Right cardiac atrium (tissue), 5 donors: ENCODE data around the gene WASHC3. TPM values are rescaled to one million over a fixed set of nuclear protein-coding genes. Genes with fewer than 3 reads are reported as not detected.
"Not testable (repeated sequence)": the region's sequence is repeated elsewhere in the genome, so short reads cannot be mapped to it uniquely, and the experiment has no call there.

Experiments
- ATAC-seq, 2 donors: fragments of 200-7000 bp; cut with Tn5 transposase; one replicate each; pipeline versions ENCODE4 v1.8.0 to v1.9.1; 2020; ENCODE audit warnings: moderate library complexity in 2 of 2, mild to moderate bottlenecking in 1 of 2
- DNase-seq, 3 donors: peaks; one replicate each; pipeline ENCODE4 v3.0.0-alpha.2; 2020
- H3K27ac ChIP-seq: one replicate; pipeline ENCODE4 v1.5.1; 2013; ENCODE audit warnings: mild to moderate bottlenecking, low read length, control low read depth, moderate library complexity
- H3K27me3 ChIP-seq: one replicate; pipeline ENCODE4 v1.6.1; 2013; ENCODE audit not compliant: control insufficient read depth, insufficient read depth
- H3K4me1 ChIP-seq: one replicate; pipeline ENCODE4 v1.6.1; 2013; ENCODE audit warnings: low read length; ENCODE audit not compliant: control insufficient read depth, insufficient read depth
- H3K4me3 ChIP-seq: one replicate; pipeline ENCODE4 v1.5.1; 2013; ENCODE audit warnings: low read length, control low read depth
- H3K9me3 ChIP-seq: one replicate; pipeline ENCODE4 v1.6.1; 2013; ENCODE audit warnings: low read length; ENCODE audit not compliant: control insufficient read depth
- WGBS: extraction: QIAGEN DNeasy Blood & Tissue Kit; methylation state at CpG from one replicate; pipeline ENCODE4 v1.1.7; 2013; 5-methylcytosine and 5-hydroxymethylcytosine counted together
- intact Hi-C, 4 donors: fragments of 100-400 bp; cut with DNase I; formaldehyde crosslinking; loops; one replicate each; pipeline versions ENCODE4 v1.11.0 to v1.14.0; 2022 to 2023
- polyA plus RNA-seq: library from polyadenylated mRNA; stranded (reverse); fragments of 200-250 nt; gene quantifications from one replicate; pipeline ENCODE4 v1.2.3, GENCODE V29; 2013
- total RNA-seq, 4 donors: library from RNA; stranded (reverse); fragmentation: NEBNext Ultra II Directional; extraction: Animal tissue kit (Norgen Biotek cat#: 25700); gene quantifications; one replicate each; pipeline ENCODE4 v1.2.1, GENCODE V29; 2021
- donor health status: healthy with polysubstance abuse.
- donor health status: DM: no; HTN: yes; CAD: no.
- donor health status: DM: no; HTN: no; CAD: no.
- donor health status: DM: no; HTN: yes; CAD: no; lungs with severe emphysema.
- donor health status: DM: yes; HTN: yes; CAD: no.

WASHC3 gene
- total and polyA plus RNA-seq, 5 donors = 35.3 to 57.7 (median 38.0) TPM

DNA sequence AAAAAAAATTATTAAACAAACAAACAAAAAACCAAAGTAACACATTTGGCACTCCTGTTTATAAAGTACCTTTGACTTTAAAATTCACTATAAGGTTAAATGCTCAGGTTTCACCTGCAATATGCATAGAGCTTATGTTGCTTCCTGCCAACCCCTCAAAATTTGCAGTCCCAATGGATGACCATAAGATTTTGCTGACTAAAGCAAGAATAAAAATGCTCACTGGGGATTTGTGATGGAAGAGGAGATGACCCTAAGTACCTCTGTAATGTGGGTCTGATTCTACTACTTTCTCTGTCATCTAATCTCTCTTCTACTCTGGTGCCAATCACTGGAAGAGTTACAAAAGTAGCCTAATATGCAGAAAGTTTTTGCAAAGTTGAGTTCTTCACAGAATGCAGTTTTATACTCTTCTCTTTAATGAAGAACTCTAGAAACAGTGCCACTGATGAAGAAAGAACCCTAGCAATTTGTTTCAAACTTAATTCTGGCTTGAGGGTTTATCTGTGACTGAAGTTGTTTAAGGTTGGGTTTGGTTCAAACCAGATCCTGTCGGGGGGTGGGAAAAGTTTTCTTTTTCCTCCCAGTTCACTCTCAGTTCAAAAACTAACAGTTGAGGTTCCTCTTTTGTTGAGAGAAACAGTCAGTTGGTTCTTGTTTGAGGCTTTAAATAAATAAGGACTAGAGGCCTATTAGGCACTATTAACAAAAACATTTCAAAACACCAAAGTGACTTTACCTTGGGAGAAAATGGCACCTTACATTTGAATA, 10.9 kb downstream of the WASHC3 start:
- H3K27ac ChIP-seq = no peak overlapping the region
- 64% methylated on average over 1 of the region's 1 CpG for WGBS
- H3K4me3 ChIP-seq = no peak overlapping the region
- no peaks in the 10 kb centered on the region for H3K4me1 ChIP-seq
- no peak for DNase-seq
- no peaks in the 10 kb centered on the region for H3K9me3 ChIP-seq
- no peaks in the 10 kb centered on the region for H3K27me3 ChIP-seq
- intact Hi-C loops = no loop called here
- no peak for ATAC-seq

DNA sequence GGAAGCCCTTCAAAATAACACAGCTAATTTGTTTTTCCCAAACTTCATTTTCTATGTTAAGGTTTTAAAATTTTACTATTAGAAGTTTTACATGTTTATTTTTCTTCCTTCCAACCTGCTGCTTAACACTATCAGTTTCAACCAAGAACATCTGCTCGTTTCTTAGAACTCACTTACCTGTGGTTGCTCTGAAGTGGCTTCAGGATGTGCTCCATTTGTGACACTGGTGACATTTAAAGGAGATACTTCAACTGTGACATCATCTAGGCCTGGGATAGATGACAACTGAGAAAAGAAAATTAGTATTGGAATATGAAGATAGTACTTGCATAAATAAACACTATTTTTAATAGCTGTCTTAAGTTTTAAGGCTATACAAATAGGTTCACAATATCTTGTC, 17.9 kb downstream of the WASHC3 start:
- DNase-seq (no peak), ATAC-seq (no peak)
- Histone ChIP-seq H3K9me3 (no peaks in the 10 kb centered on the region), H3K27ac (no peak overlapping the region), H3K4me1 (no peaks in the 10 kb centered on the region), H3K4me3 (no peak overlapping the region), H3K27me3 (no peaks in the 10 kb centered on the region)
- intact Hi-C loops = no loop called here
- WGBS = 92% methylated on average over 1 of the region's 1 CpG

DNA sequence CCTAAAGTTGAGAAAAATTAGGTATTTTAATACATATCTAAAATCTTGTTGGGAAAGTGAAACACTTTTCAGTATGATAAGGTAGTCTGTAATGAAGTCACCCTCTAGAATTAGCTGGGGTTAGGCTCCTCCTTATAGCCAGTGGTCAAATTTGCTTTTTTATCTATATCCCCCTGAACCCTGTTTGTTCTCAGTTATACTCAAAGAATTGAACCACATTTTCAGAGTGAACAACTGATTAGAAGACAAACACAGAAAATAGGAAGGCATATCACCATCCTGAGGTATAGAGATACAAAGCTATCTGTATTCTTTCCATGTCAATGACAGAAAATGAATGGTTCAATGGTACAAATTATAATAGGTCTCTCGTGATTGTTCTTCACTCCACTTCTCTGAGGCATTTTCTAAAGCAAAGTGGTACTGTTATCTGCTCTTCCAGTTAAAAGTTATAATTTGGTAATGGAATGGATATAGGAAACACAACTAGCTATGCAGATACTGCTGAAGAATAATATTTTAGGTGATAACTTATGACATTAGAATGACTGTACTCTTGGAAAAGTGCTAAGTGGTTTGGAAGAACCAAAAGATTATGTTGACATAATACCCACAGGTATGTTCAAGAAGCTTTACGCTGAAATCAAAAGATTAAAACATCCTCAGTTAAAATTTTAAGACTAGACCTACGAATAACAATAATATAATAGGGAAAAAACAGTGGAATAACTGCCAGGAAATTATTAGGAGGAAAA, 27.6 kb downstream of the WASHC3 start:
- ATAC-seq (no peak), DNase-seq (no peak)
- no peak overlapping the region for H3K27ac ChIP-seq
- no peaks in the 10 kb centered on the region for H3K4me1 ChIP-seq
- 60% methylated on average over 3 of the region's 3 CpGs for WGBS
- intact Hi-C loops = no loop called here
- H3K9me3 ChIP-seq = no peaks in the 10 kb centered on the region
- H3K4me3 ChIP-seq = no peak overlapping the region
- H3K27me3 ChIP-seq = no peaks in the 10 kb centered on the region

DNA sequence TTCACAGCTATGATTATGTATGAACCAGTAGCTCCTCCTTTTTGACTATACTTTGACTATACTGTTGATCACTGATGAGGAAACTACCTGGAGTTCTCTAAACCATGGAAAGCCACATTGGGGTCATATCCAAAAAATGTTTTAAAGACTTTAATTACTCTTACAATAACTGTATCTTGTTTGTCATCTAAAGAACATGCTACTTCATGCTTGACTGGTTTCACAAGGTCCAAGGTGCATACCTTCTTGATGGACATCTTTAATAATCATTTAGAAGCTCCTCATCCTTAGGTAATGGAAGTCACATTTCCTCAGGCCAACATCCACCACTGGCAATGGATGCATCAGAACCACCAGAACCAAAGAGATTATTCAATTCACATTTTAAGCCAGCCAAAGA, 29.9 kb downstream of the WASHC3 start:
- Histone ChIP-seq H3K4me1 (no peaks in the 10 kb centered on the region), H3K27ac (no peak overlapping the region), H3K27me3 (no peaks in the 10 kb centered on the region), H3K4me3 (no peak overlapping the region), H3K9me3 (no peaks in the 10 kb centered on the region)
- intact Hi-C loops = no loop called here
- no peak for ATAC-seq
- no peak for DNase-seq

DNA sequence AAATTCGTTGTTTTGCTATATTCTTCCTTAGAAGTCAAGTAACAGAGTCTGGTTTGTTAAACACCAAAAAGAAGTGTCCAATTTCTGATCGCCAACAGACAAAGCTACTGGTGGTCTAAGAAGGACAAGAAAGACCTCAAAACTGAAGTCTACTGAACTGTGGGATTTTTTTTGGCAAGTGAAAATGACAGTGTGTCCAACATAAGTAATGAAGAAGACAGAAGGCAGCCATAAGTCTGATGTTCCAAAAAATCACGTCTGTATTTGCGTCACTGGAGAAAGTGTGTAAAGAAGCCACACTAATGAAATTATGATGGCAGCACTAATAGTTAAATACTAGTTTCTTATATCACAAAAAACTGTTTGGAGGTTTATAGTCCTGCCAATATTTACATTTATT, 32.6 kb downstream of the WASHC3 start:
- no peaks in the 10 kb centered on the region for H3K9me3 ChIP-seq
- no peak overlapping the region for H3K4me3 ChIP-seq
- H3K27ac ChIP-seq = no peak overlapping the region
- H3K4me1 ChIP-seq = no peaks in the 10 kb centered on the region
- no peaks in the 10 kb centered on the region for H3K27me3 ChIP-seq
- WGBS = 65% methylated on average over 4 of the region's 4 CpGs
- peak in 1 of 2 donors; percentile 47 for ATAC-seq
- intact Hi-C loops = no loop called here
- no peak for DNase-seq

DNA sequence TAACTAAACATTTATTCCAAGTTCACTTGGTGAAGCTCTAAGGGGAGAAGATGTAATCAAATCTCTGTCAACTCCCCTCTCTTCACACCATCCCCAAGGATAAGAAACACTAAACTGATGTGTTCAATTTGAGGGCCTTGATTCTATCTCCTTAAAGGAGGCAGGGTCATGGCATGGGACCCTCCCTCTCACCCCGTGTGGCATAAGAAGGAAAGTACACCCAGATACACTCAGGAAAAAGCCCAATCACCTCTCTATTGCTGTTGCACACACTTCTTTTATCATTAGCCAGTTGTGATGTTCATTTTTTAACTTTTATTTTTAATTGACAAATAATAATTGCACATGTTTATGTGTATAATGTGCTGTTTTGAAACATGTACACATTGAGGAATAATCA, 35.1 kb downstream of the WASHC3 start:
- intact Hi-C loops = no loop called here
- Histone ChIP-seq H3K27me3 (no peaks in the 10 kb centered on the region), H3K4me1 (no peaks in the 10 kb centered on the region), H3K9me3 (no peaks in the 10 kb centered on the region), H3K27ac (no peak overlapping the region), H3K4me3 (no peak overlapping the region)
- DNase-seq = no peak
- 59% methylated on average over 1 of the region's 1 CpG for WGBS
- no peak for ATAC-seq

DNA sequence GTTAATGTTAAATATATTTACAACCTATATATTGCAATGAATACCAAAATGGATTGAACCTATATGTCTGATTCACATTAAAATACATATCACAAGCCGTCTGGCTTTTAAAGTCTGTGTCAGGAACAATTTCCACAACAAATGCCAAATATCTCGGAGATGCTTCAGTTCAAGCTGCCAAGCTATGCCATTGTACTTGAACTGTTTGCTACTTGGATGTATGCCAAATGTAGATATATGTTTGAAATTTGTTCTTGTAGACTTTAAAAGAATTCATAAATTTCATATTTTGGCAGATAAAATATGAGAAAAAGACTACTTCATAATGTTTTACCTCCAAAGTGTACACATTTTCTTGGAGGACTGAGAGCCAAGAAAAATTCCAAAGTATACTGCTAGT, 37.0 kb downstream of the WASHC3 start:
- DNase-seq (no peak), ATAC-seq (no peak)
- Histone ChIP-seq H3K4me1 (no peaks in the 10 kb centered on the region), H3K27me3 (no peaks in the 10 kb centered on the region), H3K4me3 (no peak overlapping the region), H3K27ac (no peak overlapping the region), H3K9me3 (no peaks in the 10 kb centered on the region)
- intact Hi-C loops = no loop called here
- WGBS = 43% methylated on average over 2 of the region's 2 CpGs

DNA sequence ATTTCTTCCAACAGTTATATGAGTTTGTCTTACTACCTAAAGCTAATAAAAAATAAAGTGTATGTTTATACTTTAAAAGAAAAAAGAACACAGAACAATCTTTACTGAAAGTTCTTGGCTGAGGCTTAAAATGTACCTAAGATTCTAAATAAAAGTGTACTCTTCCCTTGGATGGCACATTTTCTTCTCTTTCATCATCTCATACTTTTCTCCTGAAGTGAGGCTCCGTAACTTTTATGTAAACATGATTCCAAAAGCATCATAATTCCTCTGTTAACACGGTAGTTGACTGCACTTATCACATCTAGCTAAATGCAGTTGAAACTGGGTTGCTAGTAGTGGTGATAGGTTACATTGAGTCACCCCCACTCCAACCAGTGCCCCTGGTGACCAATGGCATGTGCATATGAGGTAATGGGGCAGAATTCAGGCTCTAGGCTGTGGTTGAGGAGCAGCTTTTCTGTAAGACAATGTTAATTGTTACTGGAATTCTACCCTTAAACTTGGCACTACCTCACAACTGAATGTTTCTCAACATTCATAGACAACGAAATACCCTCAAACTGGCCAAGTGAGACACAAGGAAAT, 38.4 kb downstream of the WASHC3 start:
- no peak overlapping the region for H3K27ac ChIP-seq
- H3K4me1 ChIP-seq = no peaks in the 10 kb centered on the region
- intact Hi-C loops = no loop called here
- H3K9me3 ChIP-seq = no peaks in the 10 kb centered on the region
- WGBS = 85% methylated on average over 3 of the region's 3 CpGs
- no peaks in the 10 kb centered on the region for H3K27me3 ChIP-seq
- ATAC-seq (no peak), DNase-seq (no peak)
- H3K4me3 ChIP-seq = no peak overlapping the region

DNA sequence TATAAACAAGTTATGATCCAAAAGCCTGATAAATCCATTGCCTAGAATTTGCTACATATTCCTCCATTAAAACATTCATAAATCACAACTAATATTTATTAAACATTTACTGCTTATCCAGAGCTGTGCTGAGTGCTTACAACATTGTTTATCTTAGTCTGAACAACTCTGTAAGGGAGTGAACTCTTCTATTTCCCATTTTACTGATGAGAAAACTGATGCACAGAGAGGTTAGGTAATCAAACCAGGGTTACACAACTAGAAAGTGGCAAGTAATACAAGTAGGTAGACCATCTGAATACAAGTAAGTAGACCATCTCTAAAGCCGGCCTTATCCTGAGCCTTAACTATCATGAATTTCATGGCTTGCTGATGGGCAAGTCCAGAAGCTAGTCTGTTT, 39.5 kb downstream of the WASHC3 start:
- WGBS = 97% methylated on average over 1 of the region's 1 CpG
- DNase-seq (no peak), ATAC-seq (no peak)
- no peaks in the 10 kb centered on the region for H3K9me3 ChIP-seq
- H3K27ac ChIP-seq = no peak overlapping the region
- H3K27me3 ChIP-seq = no peaks in the 10 kb centered on the region
- intact Hi-C loops = no loop called here
- no peak overlapping the region for H3K4me3 ChIP-seq
- H3K4me1 ChIP-seq = no peaks in the 10 kb centered on the region

DNA sequence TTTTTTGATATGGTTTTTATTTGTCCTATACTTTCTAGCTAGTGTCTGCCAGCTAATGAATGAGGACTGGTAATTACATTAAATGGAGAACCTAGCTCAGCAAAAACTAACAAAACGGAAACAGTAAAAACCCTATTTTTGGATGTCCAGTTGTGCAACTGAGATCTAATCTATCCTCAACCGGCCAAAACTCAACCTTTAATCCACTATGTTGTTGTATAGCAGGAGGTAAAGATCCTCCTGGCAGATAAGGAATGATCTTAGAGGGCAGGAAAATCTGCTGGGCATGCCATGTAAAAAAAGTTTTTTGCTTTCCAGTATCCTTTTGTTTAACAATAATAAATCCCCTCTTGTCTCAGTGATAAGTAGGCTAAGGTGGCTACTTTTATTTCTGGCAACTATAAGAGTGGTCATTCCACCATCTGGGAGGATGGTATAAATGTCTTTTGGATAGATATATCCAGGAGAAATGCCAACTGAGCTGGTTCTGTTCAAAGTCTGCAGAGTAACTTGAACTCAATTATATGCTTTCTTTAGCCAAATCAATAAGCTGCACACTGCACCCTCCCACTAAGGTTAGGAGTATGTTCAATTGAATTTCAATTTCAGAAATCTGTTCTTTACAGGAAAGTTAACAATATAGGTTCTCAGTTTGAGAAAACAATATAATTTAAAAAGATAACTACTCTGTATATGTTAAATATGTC, 40.1 kb downstream of the WASHC3 start:
- Histone ChIP-seq H3K9me3 (no peaks in the 10 kb centered on the region), H3K4me3 (no peak overlapping the region), H3K4me1 (no peaks in the 10 kb centered on the region), H3K27me3 (no peaks in the 10 kb centered on the region), H3K27ac (no peak overlapping the region)
- ATAC-seq (no peak), DNase-seq (no peak)
- 67% methylated on average over 2 of the region's 2 CpGs for WGBS
- intact Hi-C loops = no loop called here

DNA sequence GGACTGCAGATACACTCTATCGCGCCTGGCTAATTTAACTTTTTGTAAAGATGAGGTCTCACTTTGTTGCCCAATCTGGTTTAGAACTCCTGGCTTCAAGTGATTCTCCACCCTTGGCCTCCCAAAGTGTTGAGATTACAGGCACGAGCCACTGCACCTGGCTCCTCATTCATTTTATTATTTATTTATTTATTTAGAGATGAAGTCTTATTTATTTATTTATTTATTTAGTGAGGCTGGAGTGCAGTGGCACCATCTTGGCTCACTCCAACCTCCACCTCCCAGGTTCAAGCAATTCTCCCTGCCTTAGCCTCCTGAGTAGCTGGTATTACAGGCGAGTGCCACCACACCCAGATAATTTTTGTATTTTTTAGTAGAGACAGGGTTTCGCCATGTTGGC, 43.2 kb downstream of the WASHC3 start:
- intact Hi-C loops, H3K4me3 ChIP-seq, H3K9me3 ChIP-seq, H3K27ac ChIP-seq, ATAC-seq, H3K27me3 ChIP-seq, DNase-seq, H3K4me1 ChIP-seq: not testable (repeated sequence)
- 97% methylated on average over 5 of the region's 5 CpGs for WGBS
